ENCODE data around the gene ZNF541. TPM values are rescaled to one million over a fixed set of nuclear protein-coding genes. Genes with fewer than 3 reads are reported as not detected.

ZNF541 gene
- total and polyA plus RNA-seq, 10 of the 15 experiments (the other 5 are each of a cell fraction or from before 2014, with no cell fraction given) = 0.03 to 0.12 (median 0.07) TPM; not detected in 4

DNA sequence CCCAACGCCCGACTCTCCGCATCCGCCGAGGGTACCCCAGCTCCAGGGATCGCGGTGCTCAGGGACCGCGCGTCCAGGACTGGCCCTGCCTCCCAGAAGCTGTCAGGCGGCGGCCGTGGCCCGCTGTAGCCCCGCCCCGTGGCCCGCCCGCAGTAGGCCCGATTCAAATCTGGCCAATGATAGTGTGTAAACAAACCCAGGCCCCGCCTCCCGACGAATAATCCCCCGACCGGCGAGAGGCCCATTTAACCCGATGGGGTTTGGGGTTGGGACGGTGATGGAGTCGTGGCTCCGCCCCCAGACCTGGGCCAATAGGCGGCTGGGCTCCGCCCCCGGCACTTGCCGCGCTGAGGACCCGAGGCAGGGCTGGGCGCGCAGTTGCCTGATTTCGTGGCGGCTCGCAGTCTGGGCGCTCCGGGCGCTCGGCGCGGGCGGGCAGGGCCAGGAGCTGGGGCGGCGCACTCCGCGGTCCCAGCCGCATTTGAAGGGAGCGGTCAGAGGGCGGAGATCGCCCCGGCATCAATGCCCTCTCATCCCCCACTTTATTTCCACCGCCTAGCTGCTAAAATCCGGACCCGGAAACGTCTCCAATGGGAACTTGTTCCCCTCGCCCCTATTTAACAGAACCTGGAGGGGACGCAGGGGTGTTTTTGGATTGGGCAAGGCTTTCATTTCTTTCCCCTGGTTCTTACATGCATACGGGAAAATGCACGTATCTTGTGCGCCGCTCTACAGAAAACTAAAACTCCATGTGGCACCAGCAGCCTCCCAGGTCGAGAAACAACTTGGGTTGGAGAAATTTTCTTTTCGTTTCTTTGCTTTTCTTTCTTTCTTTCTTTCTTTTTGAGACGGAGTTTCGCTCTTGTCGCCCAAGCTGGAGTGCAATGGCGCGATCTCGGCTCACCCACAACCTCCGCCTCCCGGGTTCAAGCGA lies 27.6 kb upstream of the ZNF541 start:
- H3K9me3 ChIP-seq (replicated peaks; ENCODE audit: control insufficient read depth, insufficient read depth, low read length) = no peaks in the 10 kb centered on the region
- TSS peak; percentile 94 for BruUV-seq (replicated peaks)
- ChIA-PET CTCF (interaction anchor here (1.2 to 3.4 kb wide), 5 partner anchors 10 to 175 kb away, joined by 3 to 14 read pairs (median 4); partner anchors contain the start of gene KPTN), RAD21 (ENCODE audit: unreplicated experiment) (interaction anchor here (0.9 to 1.2 kb wide), 2 partner anchors 87 to 161 kb away, joined by 3 read pairs; no protein-coding TSS in a partner anchor), SMC1A (ENCODE audit: uncharacterized antibody, unreplicated experiment) (interaction anchor here (0.6 to 1.4 kb wide), 4 partner anchors 10 to 150 kb away, joined by 3 to 5 read pairs (median 4); no protein-coding TSS in a partner anchor), POLR2A (interaction anchor here (0.5 to 2.1 kb wide), 8 partner anchors 8 to 763 kb away, joined by 3 to 14 read pairs (median 3); partner anchors contain the start of genes BICRA, KPTN and TMEM143)
- intact Hi-C loops (cut with micrococcal nuclease; ENCODE audit: unreplicated experiment) (loop anchor here (1.0 to 2.0 kb wide), 2 partner anchors 8 to 86 kb away; partner anchors contain the start of gene NAPA), in situ Hi-C loops (cut with MboI) (no loop called here)
- H3K4me2 ChIP-seq (ENCODE audit: control insufficient read depth, insufficient read depth) = peak overlapping the region; percentile 78
- H3K4me3 ChIP-seq = peak overlapping the region; percentile 75
- H3K79me2 ChIP-seq (ENCODE audit: control insufficient read depth, insufficient read depth, low read length) = no peaks in the 10 kb centered on the region
- H4K20me1 ChIP-seq (ENCODE audit: control insufficient read depth, insufficient read depth) = no peaks in the 10 kb centered on the region
- H3K36me3 ChIP-seq (ENCODE audit: control insufficient read depth in 2 of 2, insufficient read depth in 2 of 2, low read length in 1 of 2) = no peaks in the 10 kb centered on the region
- peaks cover 11% of the 10 kb centered on the region for H3K4me1 ChIP-seq (ENCODE audit: control insufficient read depth, insufficient read depth, low read length)
- H3K9ac ChIP-seq (ENCODE audit: control insufficient read depth, insufficient read depth, low read length) = peak overlapping the region; percentile 75
- ATAC-seq (peak; percentile 98), DNase-seq (ENCODE audit: low read depth, low spot score) (peak; percentile 94), FAIRE-seq (peak; percentile 96)
- no peaks in the 10 kb centered on the region for H3K27me3 ChIP-seq (replicated peaks in 1 of 2; ENCODE audit: control insufficient read depth in 2 of 2, insufficient read depth in 2 of 2, low read length in 1 of 2)
- 4% methylated on average over 51 of the region's 77 CpGs for WGBS (ENCODE audit: insufficient coverage, insufficient replicate concordance, low lambda C conversion rate, missing lambda C conversion rate)
- peak overlapping the region; percentile 81 for H2AFZ ChIP-seq (ENCODE audit: control insufficient read depth, low read depth, low read length)
- H3K27ac ChIP-seq (ENCODE audit: control insufficient read depth, insufficient read depth) = peak overlapping the region; percentile 73
- TF ChIP-seq RUNX3 (IDR thresholded peaks at IDR 0.05; ENCODE audit: low read length) = peak; percentile 30; the same call in 1 of the 2 replicates
- 0 out of 4 replicates have a peak, but pooled peaks of 1 of the 2 experiments have one; percentile 8 for TF ChIP-seq IKZF2 (IDR thresholded peaks at IDR 0.05)
- no peak for TF ChIP-seq BMI1 (IDR thresholded peaks at IDR 0.05; ENCODE audit: borderline replicate concordance)
- TF ChIP-seq RELA (IDR thresholded peaks at IDR 0.05; ENCODE audit: borderline replicate concordance, partially characterized antibody) = peak; percentile 27
- TF ChIP-seq, protein P1, sequence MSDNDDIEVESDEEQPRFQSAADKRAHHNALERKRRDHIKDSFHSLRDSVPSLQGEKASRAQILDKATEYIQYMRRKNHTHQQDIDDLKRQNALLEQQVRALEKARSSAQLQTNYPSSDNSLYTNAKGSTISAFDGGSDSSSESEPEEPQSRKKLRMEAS (IDR thresholded peaks at IDR 0.05; ENCODE audit: low read depth, low read length) = peak; percentile 80
- TF ChIP-seq EZH2 (IDR thresholded peaks at IDR 0.05; ENCODE audit: borderline replicate concordance, control insufficient read depth, low read depth, low read length) = no peak
- TF ChIP-seq GATAD2B (conservative IDR thresholded peaks at IDR 0.05; ENCODE audit: low read depth) = peak; percentile 68
- TF ChIP-seq MYB (IDR thresholded peaks at IDR 0.05; ENCODE audit: borderline replicate concordance, low read depth, low read length) = peak; percentile 53; the same call in 1 of the 2 replicates
- TF ChIP-seq RBBP5 (conservative IDR thresholded peaks at IDR 0.05) = no peak
- TF ChIP-seq BACH1 (IDR thresholded peaks at IDR 0.05; ENCODE audit: borderline replicate concordance) = no peak
- no peak for TF ChIP-seq ZNF274 (IDR thresholded peaks at IDR 0.05; ENCODE audit: insufficient read depth, insufficient read length)
- TF ChIP-seq, protein P2, sequence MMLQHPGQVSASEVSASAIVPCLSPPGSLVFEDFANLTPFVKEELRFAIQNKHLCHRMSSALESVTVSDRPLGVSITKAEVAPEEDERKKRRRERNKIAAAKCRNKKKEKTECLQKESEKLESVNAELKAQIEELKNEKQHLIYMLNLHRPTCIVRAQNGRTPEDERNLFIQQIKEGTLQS (IDR thresholded peaks at IDR 0.05; ENCODE audit: borderline replicate concordance, extremely low read depth, low read depth, low read length) = no peak
- peak; percentile 50; the same call in 1 of the 2 replicates for TF ChIP-seq DPF2 (IDR thresholded peaks at IDR 0.05)
- no peak for TF ChIP-seq NFIC (IDR thresholded peaks at IDR 0.05; ENCODE audit: low read depth, low read length)
- TF ChIP-seq, protein P3, sequence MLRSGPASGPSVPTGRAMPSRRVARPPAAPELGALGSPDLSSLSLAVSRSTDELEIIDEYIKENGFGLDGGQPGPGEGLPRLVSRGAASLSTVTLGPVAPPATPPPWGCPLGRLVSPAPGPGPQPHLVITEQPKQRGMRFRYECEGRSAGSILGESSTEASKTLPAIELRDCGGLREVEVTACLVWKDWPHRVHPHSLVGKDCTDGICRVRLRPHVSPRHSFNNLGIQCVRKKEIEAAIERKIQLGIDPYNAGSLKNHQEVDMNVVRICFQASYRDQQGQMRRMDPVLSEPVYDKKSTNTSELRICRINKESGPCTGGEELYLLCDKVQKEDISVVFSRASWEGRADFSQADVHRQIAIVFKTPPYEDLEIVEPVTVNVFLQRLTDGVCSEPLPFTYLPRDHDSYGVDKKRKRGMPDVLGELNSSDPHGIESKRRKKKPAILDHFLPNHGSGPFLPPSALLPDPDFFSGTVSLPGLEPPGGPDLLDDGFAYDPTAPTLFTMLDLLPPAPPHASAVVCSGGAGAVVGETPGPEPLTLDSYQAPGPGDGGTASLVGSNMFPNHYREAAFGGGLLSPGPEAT (IDR thresholded peaks at IDR 0.05; ENCODE audit: low read depth) = no peak
- no peak for TF ChIP-seq BRCA1 (IDR thresholded peaks at IDR 0.05; ENCODE audit: low read depth, low read length)
- peak; percentile 86 for TF ChIP-seq POLR2AphosphoS5 (IDR thresholded peaks at IDR 0.05; ENCODE audit: low read length)
- TF ChIP-seq ATF7 (IDR thresholded peaks at IDR 0.05; ENCODE audit: low read depth) = no peak
- TF ChIP-seq EGR1 (IDR thresholded peaks at IDR 0.05; ENCODE audit: borderline replicate concordance in 1 of 2, low read depth in 2 of 2, low read length in 2 of 2) = peak in 1 of 2 experiments; percentile 58; a peak in 2 of 3 replicates
- peak; percentile 84; the same call in 1 of the 2 replicates for TF ChIP-seq TAF1 (IDR thresholded peaks at IDR 0.05; ENCODE audit: borderline replicate concordance, low read depth, low read length)
- no peak for TF ChIP-seq ESRRA (IDR thresholded peaks at IDR 0.05; ENCODE audit: low read length)
- no peak for TF ChIP-seq NFYA (IDR thresholded peaks at IDR 0.05; ENCODE audit: borderline replicate concordance, low read depth, low read length)
